ENCODE measurements around the gene MRPS25. TPM values are rescaled to one million over a fixed set of nuclear protein-coding genes. Genes with fewer than 3 reads are reported as not detected.

Gene MRPS25
- total RNA-seq, 1 experiment from 2014 or later, result 69.7 TPM

DNA sequence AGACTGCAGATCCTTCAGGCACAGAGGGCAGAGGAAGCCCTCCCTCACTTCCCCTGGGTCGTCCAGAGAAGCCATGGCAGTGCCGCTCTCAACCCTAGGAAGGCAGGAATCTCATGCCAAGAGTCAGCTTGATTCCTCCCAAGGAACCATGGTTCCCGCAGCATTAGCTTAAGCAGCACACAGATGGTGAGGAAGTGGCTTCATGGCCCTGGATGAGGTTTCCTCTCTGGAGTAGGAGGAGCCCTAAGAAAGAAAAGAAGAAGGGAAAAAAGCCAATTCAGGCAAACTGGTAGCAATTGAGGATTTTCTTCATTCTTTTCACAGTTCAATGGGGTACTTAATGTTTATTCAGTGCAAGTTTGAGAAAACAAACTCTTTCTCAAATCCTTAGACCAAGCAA is 30.9 kb upstream of the MRPS25 start (continued):
- TF ChIP-seq, protein P1, sequence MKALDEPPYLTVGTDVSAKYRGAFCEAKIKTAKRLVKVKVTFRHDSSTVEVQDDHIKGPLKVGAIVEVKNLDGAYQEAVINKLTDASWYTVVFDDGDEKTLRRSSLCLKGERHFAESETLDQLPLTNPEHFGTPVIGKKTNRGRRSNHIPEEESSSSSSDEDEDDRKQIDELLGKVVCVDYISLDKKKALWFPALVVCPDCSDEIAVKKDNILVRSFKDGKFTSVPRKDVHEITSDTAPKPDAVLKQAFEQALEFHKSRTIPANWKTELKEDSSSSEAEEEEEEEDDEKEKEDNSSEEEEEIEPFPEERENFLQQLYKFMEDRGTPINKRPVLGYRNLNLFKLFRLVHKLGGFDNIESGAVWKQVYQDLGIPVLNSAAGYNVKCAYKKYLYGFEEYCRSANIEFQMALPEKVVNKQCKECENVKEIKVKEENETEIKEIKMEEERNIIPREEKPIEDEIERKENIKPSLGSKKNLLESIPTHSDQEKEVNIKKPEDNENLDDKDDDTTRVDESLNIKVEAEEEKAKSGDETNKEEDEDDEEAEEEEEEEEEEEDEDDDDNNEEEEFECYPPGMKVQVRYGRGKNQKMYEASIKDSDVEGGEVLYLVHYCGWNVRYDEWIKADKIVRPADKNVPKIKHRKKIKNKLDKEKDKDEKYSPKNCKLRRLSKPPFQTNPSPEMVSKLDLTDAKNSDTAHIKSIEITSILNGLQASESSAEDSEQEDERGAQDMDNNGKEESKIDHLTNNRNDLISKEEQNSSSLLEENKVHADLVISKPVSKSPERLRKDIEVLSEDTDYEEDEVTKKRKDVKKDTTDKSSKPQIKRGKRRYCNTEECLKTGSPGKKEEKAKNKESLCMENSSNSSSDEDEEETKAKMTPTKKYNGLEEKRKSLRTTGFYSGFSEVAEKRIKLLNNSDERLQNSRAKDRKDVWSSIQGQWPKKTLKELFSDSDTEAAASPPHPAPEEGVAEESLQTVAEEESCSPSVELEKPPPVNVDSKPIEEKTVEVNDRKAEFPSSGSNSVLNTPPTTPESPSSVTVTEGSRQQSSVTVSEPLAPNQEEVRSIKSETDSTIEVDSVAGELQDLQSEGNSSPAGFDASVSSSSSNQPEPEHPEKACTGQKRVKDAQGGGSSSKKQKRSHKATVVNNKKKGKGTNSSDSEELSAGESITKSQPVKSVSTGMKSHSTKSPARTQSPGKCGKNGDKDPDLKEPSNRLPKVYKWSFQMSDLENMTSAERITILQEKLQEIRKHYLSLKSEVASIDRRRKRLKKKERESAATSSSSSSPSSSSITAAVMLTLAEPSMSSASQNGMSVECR (CRISPR knock-in tag; IDR thresholded peaks at IDR 0.05; ENCODE audit: borderline replicate concordance), result no peak
- TF ChIP-seq, protein P2, sequence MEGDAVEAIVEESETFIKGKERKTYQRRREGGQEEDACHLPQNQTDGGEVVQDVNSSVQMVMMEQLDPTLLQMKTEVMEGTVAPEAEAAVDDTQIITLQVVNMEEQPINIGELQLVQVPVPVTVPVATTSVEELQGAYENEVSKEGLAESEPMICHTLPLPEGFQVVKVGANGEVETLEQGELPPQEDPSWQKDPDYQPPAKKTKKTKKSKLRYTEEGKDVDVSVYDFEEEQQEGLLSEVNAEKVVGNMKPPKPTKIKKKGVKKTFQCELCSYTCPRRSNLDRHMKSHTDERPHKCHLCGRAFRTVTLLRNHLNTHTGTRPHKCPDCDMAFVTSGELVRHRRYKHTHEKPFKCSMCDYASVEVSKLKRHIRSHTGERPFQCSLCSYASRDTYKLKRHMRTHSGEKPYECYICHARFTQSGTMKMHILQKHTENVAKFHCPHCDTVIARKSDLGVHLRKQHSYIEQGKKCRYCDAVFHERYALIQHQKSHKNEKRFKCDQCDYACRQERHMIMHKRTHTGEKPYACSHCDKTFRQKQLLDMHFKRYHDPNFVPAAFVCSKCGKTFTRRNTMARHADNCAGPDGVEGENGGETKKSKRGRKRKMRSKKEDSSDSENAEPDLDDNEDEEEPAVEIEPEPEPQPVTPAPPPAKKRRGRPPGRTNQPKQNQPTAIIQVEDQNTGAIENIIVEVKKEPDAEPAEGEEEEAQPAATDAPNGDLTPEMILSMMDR (IDR thresholded peaks at IDR 0.05), result no peak
- TF ChIP-seq, protein P3, sequence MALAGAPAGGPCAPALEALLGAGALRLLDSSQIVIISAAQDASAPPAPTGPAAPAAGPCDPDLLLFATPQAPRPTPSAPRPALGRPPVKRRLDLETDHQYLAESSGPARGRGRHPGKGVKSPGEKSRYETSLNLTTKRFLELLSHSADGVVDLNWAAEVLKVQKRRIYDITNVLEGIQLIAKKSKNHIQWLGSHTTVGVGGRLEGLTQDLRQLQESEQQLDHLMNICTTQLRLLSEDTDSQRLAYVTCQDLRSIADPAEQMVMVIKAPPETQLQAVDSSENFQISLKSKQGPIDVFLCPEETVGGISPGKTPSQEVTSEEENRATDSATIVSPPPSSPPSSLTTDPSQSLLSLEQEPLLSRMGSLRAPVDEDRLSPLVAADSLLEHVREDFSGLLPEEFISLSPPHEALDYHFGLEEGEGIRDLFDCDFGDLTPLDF (CRISPR knock-in tag; IDR thresholded peaks at IDR 0.05), result no peak
- no peak for TF ChIP-seq CBFB (CRISPR knock-in tag; IDR thresholded peaks at IDR 0.05; ENCODE audit: low read depth)

DNA sequence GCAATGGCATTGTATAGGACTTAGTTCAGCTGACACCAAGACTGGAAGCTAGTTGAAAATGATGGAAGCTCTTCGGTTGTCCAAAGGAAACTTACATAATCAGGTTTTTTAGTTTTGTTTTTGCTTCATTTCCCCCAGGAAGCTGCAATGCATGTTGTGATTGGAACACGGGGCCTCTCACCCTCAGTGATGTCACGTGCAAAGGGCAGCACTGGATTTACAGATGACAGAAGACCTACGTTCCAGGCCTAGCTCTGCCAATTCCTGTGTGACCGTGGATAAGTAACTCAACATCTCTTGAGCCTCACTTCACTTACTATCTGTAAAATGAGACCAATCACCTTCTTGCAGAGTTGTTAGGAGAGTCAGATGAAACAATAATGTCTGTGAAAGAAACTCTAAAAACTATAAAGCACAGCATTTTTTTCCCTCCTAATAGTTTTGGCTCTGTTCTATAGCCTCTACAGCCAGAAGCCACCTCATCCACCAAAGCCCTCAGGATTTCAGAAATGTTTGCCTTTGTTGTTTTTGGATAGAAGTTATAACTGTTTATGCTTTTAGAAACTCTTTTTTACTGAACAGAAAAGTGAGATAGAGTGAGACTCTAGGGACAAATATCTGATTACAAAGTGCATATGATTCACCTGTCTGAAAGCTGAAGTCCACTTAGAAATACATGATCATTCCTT is 29.2 kb upstream of the MRPS25 start:
- Mint-ChIP-seq H3K9me3 (no peaks in the 10 kb centered on the region), H3K36me3 (peaks cover 19% of the 10 kb centered on the region), H3K4me1 (peaks cover 6% of the 10 kb centered on the region), H3K27me3 (ENCODE audit: low read depth) (no peaks in the 10 kb centered on the region), H3K27ac (no peak overlapping the region), H3K4me3 (no peak overlapping the region)
- TF ChIP-seq TEAD4 (CRISPR knock-in tag; IDR thresholded peaks at IDR 0.05) (no peak), GABPB1 (CRISPR knock-in tag; IDR thresholded peaks at IDR 0.05) (no peak), RORB (CRISPR knock-in tag; IDR thresholded peaks at IDR 0.05) (no peak)
- TF ChIP-seq, protein P4, sequence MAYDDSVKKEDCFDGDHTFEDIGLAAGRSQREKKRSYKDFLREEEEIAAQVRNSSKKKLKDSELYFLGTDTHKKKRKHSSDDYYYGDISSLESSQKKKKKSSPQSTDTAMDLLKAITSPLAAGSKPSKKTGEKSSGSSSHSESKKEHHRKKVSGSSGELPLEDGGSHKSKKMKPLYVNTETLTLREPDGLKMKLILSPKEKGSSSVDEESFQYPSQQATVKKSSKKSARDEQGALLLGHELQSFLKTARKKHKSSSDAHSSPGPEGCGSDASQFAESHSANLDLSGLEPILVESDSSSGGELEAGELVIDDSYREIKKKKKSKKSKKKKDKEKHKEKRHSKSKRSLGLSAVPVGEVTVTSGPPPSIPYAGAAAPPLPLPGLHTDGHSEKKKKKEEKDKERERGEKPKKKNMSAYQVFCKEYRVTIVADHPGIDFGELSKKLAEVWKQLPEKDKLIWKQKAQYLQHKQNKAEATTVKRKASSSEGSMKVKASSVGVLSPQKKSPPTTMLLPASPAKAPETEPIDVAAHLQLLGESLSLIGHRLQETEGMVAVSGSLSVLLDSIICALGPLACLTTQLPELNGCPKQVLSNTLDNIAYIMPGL (CRISPR knock-in tag; IDR thresholded peaks at IDR 0.05), result no peak
- POLR2A ChIA-PET, result no interaction called here
- ATAC-seq, result no peak
- CTCF ChIA-PET, result no interaction called here
- DNase-seq (ENCODE audit: low spot score), result no peak

DNA sequence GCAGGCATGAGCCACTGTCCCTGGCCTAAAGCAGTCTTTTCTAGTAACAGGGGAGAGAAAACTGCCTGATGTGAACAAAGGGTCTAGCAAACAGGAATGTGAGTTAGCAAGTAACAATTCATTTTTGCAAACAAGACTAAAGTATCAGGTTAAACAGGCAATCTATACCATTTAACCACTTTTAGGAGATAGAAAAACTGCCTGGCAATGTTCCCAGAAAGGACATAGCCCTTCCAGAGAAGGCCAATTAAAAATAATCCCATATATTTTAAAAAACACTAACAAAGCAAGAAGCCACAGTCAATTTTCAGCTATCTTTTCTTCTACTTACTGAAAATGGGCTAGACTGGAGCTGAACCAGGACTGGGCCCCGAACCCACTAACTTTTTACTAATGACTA is 27.6 kb upstream of the MRPS25 start:
- H3K4me1 Mint-ChIP-seq, result no peaks in the 10 kb centered on the region; the same call in 1 of the 2 replicates
- TF ChIP-seq ESRRA (CRISPR knock-in tag; IDR thresholded peaks at IDR 0.05; ENCODE audit: borderline replicate concordance), result no peak
- TF ChIP-seq, protein P3 (CRISPR knock-in tag; IDR thresholded peaks at IDR 0.05), result no peak
- no peak for DNase-seq (ENCODE audit: low spot score)
- ChIA-PET CTCF (no interaction called here), POLR2A (no interaction called here)
- H3K27me3 Mint-ChIP-seq (ENCODE audit: low read depth), result no peaks in the 10 kb centered on the region
- H3K9me3 Mint-ChIP-seq, result no peaks in the 10 kb centered on the region
- no peak overlapping the region for H3K4me3 Mint-ChIP-seq
- ATAC-seq, result no peak
- H3K36me3 Mint-ChIP-seq, result peaks cover 19% of the 10 kb centered on the region
- H3K27ac Mint-ChIP-seq, result no peak overlapping the region
